Chondrocyte (in vitro differentiated cells): ENCODE measurements around the gene WAPL. TPM values are rescaled to one million over a fixed set of nuclear protein-coding genes. Genes with fewer than 3 reads are reported as not detected.

ENCODE experiments used
- DNase-seq: peaks from one replicate; pipeline ENCODE4 v3.0.0; 2021; ENCODE audit warnings: mixed read lengths, low spot score
- H3K27ac Mint-ChIP-seq: one replicate; pipeline ENCODE4 v1.8.0; 2021; ENCODE audit warnings: mild to moderate bottlenecking, moderate library complexity, mixed read lengths; ENCODE audit not compliant: unreplicated experiment
- H3K27me3 Mint-ChIP-seq: 2 replicates; pipeline ENCODE4 v1.8.0; 2021; ENCODE audit warnings: low read depth, mixed read lengths
- H3K36me3 Mint-ChIP-seq: 2 replicates; pipeline ENCODE4 v1.8.0; 2021; ENCODE audit warnings: low read depth, mixed read lengths
- H3K4me1 Mint-ChIP-seq: 2 replicates; pipeline ENCODE4 v1.8.0; 2021; ENCODE audit warnings: low read depth, mild to moderate bottlenecking, mixed read lengths
- H3K4me3 Mint-ChIP-seq: one replicate; pipeline ENCODE4 v1.8.0; 2021; ENCODE audit warnings: mild to moderate bottlenecking, moderate library complexity, mixed read lengths; ENCODE audit not compliant: unreplicated experiment
- H3K9me3 Mint-ChIP-seq: 2 replicates; pipeline ENCODE4 v1.8.0; 2021; ENCODE audit warnings: low read depth, mixed read lengths
- CTCF ChIP-seq: fragments of 200-600 bp; sonication (generic); IDR thresholded peaks from 2 replicates; pipeline ENCODE4 v1.5.0; 2021; ENCODE audit warnings: antibody characterized with exemption, mild to moderate bottlenecking, moderate library complexity
- total RNA-seq: library from RNA; stranded (reverse); gene quantifications from 3 replicates; pipeline ENCODE4 v1.2.1, GENCODE V29; 2021

Gene WAPL
- total RNA-seq, 1 donor from 2014 or later, result 29.1 TPM

- DNase-seq, result no peak
- peaks cover 12% of the 10 kb centered on the region for H3K36me3 Mint-ChIP-seq
- peak overlapping the region; percentile 93 for H3K27ac Mint-ChIP-seq
- no peaks in the 10 kb centered on the region for H3K9me3 Mint-ChIP-seq
- peaks cover 70% of the 10 kb centered on the region for H3K4me1 Mint-ChIP-seq
- no peaks in the 10 kb centered on the region for H3K27me3 Mint-ChIP-seq
- peak overlapping the region; percentile 96 for H3K4me3 Mint-ChIP-seq
- TF ChIP-seq CTCF, result no peak
These were observed 518 bp downstream of the WAPL start for GRCh38 chr10:86520871-86521677.

- DNase-seq, result no peak
- no peaks in the 10 kb centered on the region for H3K27me3 Mint-ChIP-seq
- H3K36me3 Mint-ChIP-seq, result peaks cover 25% of the 10 kb centered on the region
- no peak overlapping the region for H3K27ac Mint-ChIP-seq
- peaks cover 66% of the 10 kb centered on the region for H3K4me1 Mint-ChIP-seq
- H3K4me3 Mint-ChIP-seq, result peak overlapping the region; percentile 29
- no peaks in the 10 kb centered on the region for H3K9me3 Mint-ChIP-seq
- TF ChIP-seq CTCF, result no peak
These were observed 2.8 kb downstream of the WAPL start for GRCh38 chr10:86518781-86519180.

- no peak for DNase-seq
These were observed 9.5 kb downstream of the WAPL start for GRCh38 chr10:86512137-86512536.

GRCh38 chr10:86511027-86511865, 10.3 kb downstream of the WAPL start:
- no peaks in the 10 kb centered on the region for H3K9me3 Mint-ChIP-seq
- H3K27me3 Mint-ChIP-seq, result no peaks in the 10 kb centered on the region
- TF ChIP-seq CTCF, result no peak
- H3K4me1 Mint-ChIP-seq, result peaks cover 31% of the 10 kb centered on the region
- DNase-seq, result no peak
- no peak overlapping the region for H3K4me3 Mint-ChIP-seq
- H3K27ac Mint-ChIP-seq, result no peak overlapping the region
- H3K36me3 Mint-ChIP-seq, result peaks cover 18% of the 10 kb centered on the region

More at GRCh38 chr10:86512137-86512536, 9.5 kb downstream of the WAPL start:
- peaks cover 24% of the 10 kb centered on the region for H3K36me3 Mint-ChIP-seq
- H3K27me3 Mint-ChIP-seq, result no peaks in the 10 kb centered on the region
- H3K4me1 Mint-ChIP-seq, result peaks cover 32% of the 10 kb centered on the region
- H3K9me3 Mint-ChIP-seq, result no peaks in the 10 kb centered on the region
- H3K27ac Mint-ChIP-seq, result no peak overlapping the region
- TF ChIP-seq CTCF, result no peak
- H3K4me3 Mint-ChIP-seq, result no peak overlapping the region

GRCh38 chr10:86509145-86509544, 12.4 kb downstream of the WAPL start:
- no peaks in the 10 kb centered on the region for H3K27me3 Mint-ChIP-seq
- H3K9me3 Mint-ChIP-seq, result no peaks in the 10 kb centered on the region
- H3K36me3 Mint-ChIP-seq, result peaks cover 5% of the 10 kb centered on the region
- no peak for TF ChIP-seq CTCF
- H3K27ac Mint-ChIP-seq, result no peak overlapping the region
- H3K4me3 Mint-ChIP-seq, result no peak overlapping the region
- DNase-seq, result no peak
- H3K4me1 Mint-ChIP-seq, result peaks cover 25% of the 10 kb centered on the region
